HG03025 (cell line): ENCODE data around the gene NDUFAF3.

Experiments
- ATAC-seq: cut with Tn5 transposase; IDR thresholded peaks from one replicate; pipeline ENCODE4 v1.9.1; 2021; ENCODE audit warnings: mild to moderate bottlenecking, moderate library complexity; ENCODE audit not compliant: unreplicated experiment, low FRiP score

Gene NDUFAF3

GRCh38 chr3:49034650-49035049, 12.7 kb downstream of the NDUFAF3 start:
- no peak for ATAC-seq

GRCh38 chr3:49035281-49035680, 13.4 kb downstream of the NDUFAF3 start:
- ATAC-seq = no peak

GRCh38 chr3:49053543-49053942, 31.6 kb downstream of the NDUFAF3 start:
- ATAC-seq = no peak

GRCh38 chr3:49054344-49054862, 32.5 kb downstream of the NDUFAF3 start:
- no peak for ATAC-seq

GRCh38 chr3:49057268-49057667, 35.3 kb downstream of the NDUFAF3 start:
- ATAC-seq = no peak

GRCh38 chr3:49058011-49058410, 36.1 kb downstream of the NDUFAF3 start:
- no peak for ATAC-seq
